ENCODE results near the gene FOXK1. TPM values are rescaled to one million over a fixed set of nuclear protein-coding genes. Genes with fewer than 3 reads are reported as not detected.
A peak's percentile ranks its signal among the peaks of the same experiment; 100 is the strongest.

Gene FOXK1
- total and polyA plus RNA-seq, 2 of the 13 experiments (the other 11 are each of a cell fraction or from before 2014, with no cell fraction given): 4.6 to 8.8 TPM

GRCh38 chr7:4667776-4668509 is 14.2 kb upstream of the FOXK1 start (continued):
- TF ChIP-seq ZNF574 (CRISPR knock-in tag; IDR thresholded peaks at IDR 0.05): 0 out of 2 replicates have a peak, but pooled peaks have one; percentile 22
- TF ChIP-seq ZC3H4 (CRISPR knock-in tag; IDR thresholded peaks at IDR 0.05; ENCODE audit: borderline replicate concordance): no peak
- TF ChIP-seq SRSF1 (optimal IDR thresholded peaks at IDR 0.05; ENCODE audit: low read depth, low read length): no peak
- no peak for TF ChIP-seq HCFC1 (IDR thresholded peaks at IDR 0.05; ENCODE audit: low read depth, low read length)
- no peak for TF ChIP-seq ZNF556 (CRISPR knock-in tag; IDR thresholded peaks at IDR 0.05; ENCODE audit: borderline replicate concordance)
- no peak for TF ChIP-seq ZNF124 (CRISPR knock-in tag; IDR thresholded peaks at IDR 0.05)
- peak; percentile 26; the same call in 1 of the 2 replicates for TF ChIP-seq FOXP4 (CRISPR knock-in tag; IDR thresholded peaks at IDR 0.05)
- no peak for TF ChIP-seq CCDC6 (CRISPR knock-in tag; IDR thresholded peaks at IDR 0.05)
- TF ChIP-seq MAFG (CRISPR knock-in tag; IDR thresholded peaks at IDR 0.05): peak; percentile 59; the same call in 1 of the 2 replicates
- TF ChIP-seq ZNF121 (CRISPR knock-in tag; IDR thresholded peaks at IDR 0.05): peak; percentile 26; the same call in 1 of the 2 replicates
- no peak for TF ChIP-seq HMGXB4 (CRISPR knock-in tag; IDR thresholded peaks at IDR 0.05; ENCODE audit: borderline replicate concordance in 1 of 2, low read depth in 1 of 2)
- no peak for TF ChIP-seq FOXM1 (CRISPR knock-in tag; IDR thresholded peaks at IDR 0.05)
- TF ChIP-seq SAP130 (CRISPR knock-in tag; IDR thresholded peaks at IDR 0.05; ENCODE audit: low read depth): 0 out of 2 replicates have a peak, but pooled peaks have one; percentile 10

Data from HepG2 (cell line).